ENCODE data around the gene GNA12.
"Not testable (repeated sequence)": the region's sequence is repeated elsewhere in the genome, so short reads cannot be mapped to it uniquely, and the experiment has no call there.

Gene GNA12

DNA sequence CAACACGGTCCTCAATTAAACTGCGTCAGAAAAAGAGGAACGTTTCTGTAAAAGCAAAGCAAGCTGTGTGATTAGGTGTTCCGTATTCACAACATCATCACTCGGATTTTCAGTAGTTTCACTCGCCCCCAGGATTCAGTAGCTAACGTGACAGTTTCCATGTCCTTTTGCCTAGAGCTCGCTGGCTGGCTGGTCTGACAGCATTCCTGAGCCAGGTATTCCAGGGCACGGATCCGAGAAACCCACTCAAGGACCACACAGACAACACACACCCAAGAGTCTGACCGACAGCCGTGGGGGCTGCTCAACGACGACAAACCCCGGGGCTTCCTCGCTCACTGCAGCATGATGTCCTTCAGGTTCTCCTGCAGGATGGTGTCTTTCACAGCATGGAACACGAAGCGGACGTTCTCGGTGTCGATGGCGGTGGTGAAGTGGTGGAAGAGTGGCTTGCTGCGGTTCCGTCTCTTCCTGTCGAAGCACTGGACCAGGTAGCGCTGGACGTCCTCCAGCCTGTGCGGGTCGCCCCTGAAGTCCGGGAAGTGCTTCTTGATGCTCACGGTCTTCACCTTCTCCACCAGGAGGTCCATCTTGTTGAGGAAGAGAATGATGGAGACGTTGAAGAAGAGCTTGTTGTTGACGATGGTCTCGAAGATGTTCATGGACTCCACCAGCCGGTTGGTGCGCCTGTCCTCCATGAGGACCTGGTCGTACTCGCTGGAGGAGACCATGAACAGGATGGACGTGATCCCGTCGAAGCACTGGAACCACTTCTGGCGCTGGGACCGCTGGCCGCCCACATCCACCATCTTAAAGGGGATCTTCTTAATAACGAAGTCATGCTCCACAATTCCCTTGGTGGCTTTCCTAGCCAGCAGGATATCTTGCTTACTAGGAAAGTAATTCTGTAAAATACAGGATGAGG lies 113.0 kb downstream of the GNA12 start:
- peak overlapping the region; percentile 66; the same call in 1 of the 2 replicates for H3K4me3 ChIP-seq
- no peaks in the 10 kb centered on the region for H3K27me3 ChIP-seq
- peak overlapping the region; percentile 90 for H3K9ac ChIP-seq
- H3K27ac ChIP-seq, result peak overlapping the region; percentile 99
- peaks cover 58% of the 10 kb centered on the region for H3K36me3 ChIP-seq
- no peaks in the 10 kb centered on the region for H4K20me1 ChIP-seq
- H3K4me2 ChIP-seq, result peak overlapping the region; percentile 97
- peaks cover 13% of the 10 kb centered on the region; the same call in 1 of the 2 replicates for H3K9me3 ChIP-seq
- TF ChIP-seq Cebpa-rat (IDR thresholded peaks at IDR 0.05), result no peak
- peaks cover 95% of the 10 kb centered on the region for H3K4me1 ChIP-seq

DNA sequence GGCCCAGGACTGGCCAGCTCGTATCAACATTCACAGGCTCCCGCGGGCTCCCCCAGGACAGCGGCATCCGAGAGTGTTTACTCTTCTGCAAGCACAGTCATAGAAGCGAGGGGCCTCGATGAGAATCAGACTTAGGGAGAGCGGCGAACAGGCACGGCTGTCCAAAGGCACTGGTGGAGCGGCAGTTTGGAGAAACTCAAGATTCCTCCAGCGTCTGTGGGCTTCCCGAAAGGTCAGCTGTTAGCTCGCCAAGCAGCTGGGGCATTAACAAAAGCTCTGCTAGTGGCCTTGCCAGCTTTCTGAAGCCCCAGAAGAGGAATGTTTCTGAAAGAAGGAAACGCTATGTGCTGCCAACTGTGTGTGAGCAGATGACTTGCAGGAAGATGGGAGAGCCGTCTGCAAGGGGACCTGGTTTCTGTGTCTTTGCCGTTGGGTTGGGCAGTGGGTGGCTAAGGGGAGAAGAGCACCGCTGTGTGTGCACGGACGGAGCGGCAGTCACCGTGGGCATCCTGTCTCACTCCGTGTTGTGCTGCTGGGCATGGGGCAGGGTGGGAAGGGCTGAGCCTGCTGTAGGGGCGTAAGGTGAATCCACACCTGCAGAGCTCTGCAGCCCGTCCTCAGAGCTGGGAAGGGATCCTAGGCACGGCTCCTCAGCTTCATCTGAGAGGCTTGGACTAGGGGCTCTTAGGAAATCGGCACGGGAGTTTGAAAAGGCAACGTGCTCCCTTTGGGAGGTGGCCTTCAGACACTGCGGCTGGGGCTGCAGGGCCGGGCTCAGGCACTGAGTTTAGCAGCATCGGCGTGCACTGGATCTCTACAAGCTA lies 114.0 kb downstream of the GNA12 start:
- Histone ChIP-seq H3K4me3 (0 out of 2 replicates have a peak overlapping the region, but pooled peaks have one; percentile 19), H3K4me2 (peak overlapping the region; percentile 97), H3K9me3 (peaks cover 18% of the 10 kb centered on the region; the same call in 1 of the 2 replicates), H3K4me1 (peaks cover 95% of the 10 kb centered on the region), H3K36me3 (peaks cover 68% of the 10 kb centered on the region), H4K20me1 (no peaks in the 10 kb centered on the region), H3K27ac (peak overlapping the region; percentile 99), H3K27me3 (no peaks in the 10 kb centered on the region), H3K9ac (peak overlapping the region; percentile 63)
- TF ChIP-seq Cebpa-rat (IDR thresholded peaks at IDR 0.05), result no peak

DNA sequence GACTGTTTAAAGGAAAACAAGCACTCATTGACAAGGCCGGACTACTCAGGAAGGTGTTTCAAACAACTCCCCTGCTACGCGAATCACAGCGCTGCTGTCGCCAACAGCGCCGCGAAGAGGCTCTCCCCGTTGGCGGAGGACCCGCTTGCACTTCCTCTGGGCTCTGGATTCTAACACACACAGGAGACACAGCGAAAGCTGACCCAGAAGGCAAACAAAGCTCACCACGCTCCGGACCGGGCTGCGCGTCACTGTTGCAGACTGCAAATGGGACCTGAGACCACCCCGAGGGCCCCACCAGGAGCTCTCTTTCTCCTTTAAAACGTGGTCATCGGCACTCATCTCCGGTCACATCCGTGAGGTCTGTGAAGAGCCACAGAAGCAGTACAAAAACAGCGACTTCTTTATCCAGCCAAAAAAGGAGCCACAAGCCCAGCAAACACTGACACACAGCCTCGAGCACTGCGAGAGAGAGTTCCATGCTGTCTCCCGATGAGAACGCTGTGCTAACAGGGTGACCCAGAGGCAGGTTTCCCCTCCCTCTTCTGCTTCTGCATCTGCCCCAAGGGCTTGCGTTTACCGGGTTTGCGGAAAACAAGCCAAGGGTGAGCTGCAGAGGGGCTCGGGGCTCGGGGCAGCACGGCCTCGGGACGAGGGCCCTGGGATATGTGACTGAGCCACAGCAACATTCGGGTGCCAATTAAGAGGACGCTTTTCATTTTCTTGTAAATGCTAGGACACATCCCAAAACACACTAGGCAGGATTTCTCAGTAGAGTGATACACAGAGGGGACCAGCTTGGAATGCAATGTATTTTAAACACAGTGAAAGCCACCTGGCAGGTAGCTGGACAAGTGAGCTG lies 114.8 kb downstream of the GNA12 start:
- Histone ChIP-seq H3K4me2 (peak overlapping the region; percentile 97), H4K20me1 (no peaks in the 10 kb centered on the region), H3K4me1 (peaks cover 99% of the 10 kb centered on the region), H3K9me3 (peaks cover 18% of the 10 kb centered on the region; the same call in 1 of the 2 replicates), H3K4me3 (no peak overlapping the region), H3K27me3 (no peaks in the 10 kb centered on the region), H3K9ac (peak overlapping the region; percentile 63), H3K36me3 (peaks cover 73% of the 10 kb centered on the region), H3K27ac (peak overlapping the region; percentile 99)
- no peak for TF ChIP-seq Cebpa-rat (IDR thresholded peaks at IDR 0.05)

DNA sequence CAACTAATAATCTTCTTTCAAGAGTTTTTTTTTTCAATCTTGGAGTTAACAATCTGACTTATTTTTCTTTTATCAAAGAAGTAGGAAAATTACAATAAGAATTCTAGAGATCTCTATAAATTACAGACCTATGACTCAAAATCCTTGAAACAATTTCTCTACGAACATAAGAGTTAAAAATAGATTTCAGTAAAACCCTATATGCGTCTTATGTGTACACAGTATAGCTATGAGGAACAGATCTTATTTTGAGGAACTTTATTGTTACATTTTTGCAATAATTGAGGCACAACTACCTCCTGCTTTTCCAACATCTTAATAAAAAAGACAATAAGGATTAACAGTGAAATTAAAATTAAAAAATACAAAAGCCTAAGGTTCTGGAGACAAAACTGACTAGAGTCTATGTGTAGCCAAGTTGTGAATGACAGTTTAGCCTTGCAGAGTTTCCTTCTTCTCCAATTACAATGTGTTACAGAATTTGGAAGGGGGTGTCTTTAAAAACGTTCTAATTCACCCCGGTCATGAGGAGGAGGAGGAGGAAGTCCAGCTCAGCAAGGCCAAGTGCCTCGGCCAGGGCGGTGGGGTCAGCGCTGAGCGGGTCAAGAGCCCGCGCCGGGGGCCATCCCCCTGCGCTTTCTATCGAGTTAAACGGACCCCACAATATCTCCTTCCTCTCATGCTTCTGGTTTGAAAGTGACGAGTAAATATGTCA lies 115.6 kb downstream of the GNA12 start:
- peaks cover 99% of the 10 kb centered on the region for H3K4me1 ChIP-seq
- no peaks in the 10 kb centered on the region for H4K20me1 ChIP-seq
- H3K36me3 ChIP-seq, result peaks cover 73% of the 10 kb centered on the region
- no peak for TF ChIP-seq Cebpa-rat (IDR thresholded peaks at IDR 0.05)
- no peaks in the 10 kb centered on the region for H3K27me3 ChIP-seq
- H3K4me3 ChIP-seq, result no peak overlapping the region
- H3K9me3 ChIP-seq, result peaks cover 18% of the 10 kb centered on the region; the same call in 1 of the 2 replicates
- H3K27ac ChIP-seq, result peak overlapping the region; percentile 99
- peak overlapping the region; percentile 97 for H3K4me2 ChIP-seq
- 0 out of 2 replicates have a peak overlapping the region, but pooled peaks have one; percentile 63 for H3K9ac ChIP-seq

DNA sequence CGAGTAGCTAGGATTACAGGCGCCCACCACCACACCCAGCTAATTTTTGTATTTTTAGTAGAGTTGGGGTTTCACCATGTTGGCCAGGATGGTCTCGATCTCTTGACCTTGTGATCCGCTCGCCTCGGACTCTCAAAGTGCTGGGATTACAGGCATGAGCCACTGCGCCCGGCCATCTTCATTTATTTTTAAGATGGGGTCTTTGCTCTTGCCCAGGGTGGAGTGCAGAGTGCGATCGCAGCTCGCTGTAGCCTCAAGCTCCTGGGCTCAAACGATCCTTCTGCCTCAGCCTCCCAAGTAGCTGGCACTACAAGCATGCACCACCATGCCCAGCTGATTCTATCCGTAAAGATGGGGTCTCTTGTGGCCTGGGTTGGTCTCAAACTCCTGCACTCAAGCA lies 116.9 kb downstream of the GNA12 start:
- not testable (repeated sequence) for H3K27ac ChIP-seq, H3K27me3 ChIP-seq, H3K4me3 ChIP-seq, H3K9ac ChIP-seq, H4K20me1 ChIP-seq
- 0 out of 2 replicates have a peak overlapping the region, but pooled peaks have one; percentile 35 for H3K4me2 ChIP-seq
- peaks cover 70% of the 10 kb centered on the region for H3K36me3 ChIP-seq
- H3K9me3 ChIP-seq, result peaks cover 18% of the 10 kb centered on the region; the same call in 1 of the 2 replicates
- peaks cover 99% of the 10 kb centered on the region for H3K4me1 ChIP-seq

DNA sequence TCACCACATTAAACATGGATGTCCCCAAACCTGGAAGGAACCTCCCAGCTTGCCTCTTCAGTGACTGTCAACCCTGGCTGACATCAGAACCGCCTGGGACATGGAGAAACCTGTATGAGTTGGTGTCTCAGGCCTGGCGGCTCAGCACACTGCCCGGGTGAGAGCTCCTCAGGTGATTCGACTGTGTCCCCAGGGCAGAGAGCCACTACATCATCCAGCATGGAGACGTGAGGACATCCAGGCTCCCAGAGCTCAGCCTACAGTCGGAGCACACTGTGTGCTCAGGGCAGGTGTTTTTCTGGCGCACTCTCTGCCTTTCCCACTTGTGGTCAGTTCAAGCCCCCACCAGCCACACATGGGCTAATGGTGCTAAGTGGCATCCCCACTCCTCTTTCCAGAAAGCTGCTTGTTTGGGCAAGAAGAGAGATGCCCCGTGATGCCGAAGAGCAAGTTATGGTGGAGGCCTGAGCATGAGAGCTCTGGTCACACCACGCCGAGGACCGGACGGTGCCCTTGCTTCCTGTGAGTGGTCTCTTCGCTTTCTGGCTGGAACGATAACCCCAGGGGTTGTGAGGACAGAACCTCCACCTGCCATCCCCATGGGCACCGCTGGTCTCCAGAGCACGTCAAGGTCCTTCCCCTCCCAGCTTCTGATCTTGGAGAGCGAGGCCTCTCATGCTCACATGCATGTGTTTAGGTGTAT lies 117.6 kb downstream of the GNA12 start:
- Histone ChIP-seq H3K9ac (no peak overlapping the region), H3K4me1 (peaks cover 99% of the 10 kb centered on the region), H3K27ac (peak overlapping the region; percentile 16; the same call in 1 of the 2 replicates), H4K20me1 (no peaks in the 10 kb centered on the region), H3K27me3 (no peaks in the 10 kb centered on the region), H3K4me3 (no peak overlapping the region), H3K4me2 (peak overlapping the region; percentile 35), H3K36me3 (peaks cover 64% of the 10 kb centered on the region), H3K9me3 (peaks cover 17% of the 10 kb centered on the region; the same call in 1 of the 2 replicates)
- no peak for TF ChIP-seq Cebpa-rat (IDR thresholded peaks at IDR 0.05)

DNA sequence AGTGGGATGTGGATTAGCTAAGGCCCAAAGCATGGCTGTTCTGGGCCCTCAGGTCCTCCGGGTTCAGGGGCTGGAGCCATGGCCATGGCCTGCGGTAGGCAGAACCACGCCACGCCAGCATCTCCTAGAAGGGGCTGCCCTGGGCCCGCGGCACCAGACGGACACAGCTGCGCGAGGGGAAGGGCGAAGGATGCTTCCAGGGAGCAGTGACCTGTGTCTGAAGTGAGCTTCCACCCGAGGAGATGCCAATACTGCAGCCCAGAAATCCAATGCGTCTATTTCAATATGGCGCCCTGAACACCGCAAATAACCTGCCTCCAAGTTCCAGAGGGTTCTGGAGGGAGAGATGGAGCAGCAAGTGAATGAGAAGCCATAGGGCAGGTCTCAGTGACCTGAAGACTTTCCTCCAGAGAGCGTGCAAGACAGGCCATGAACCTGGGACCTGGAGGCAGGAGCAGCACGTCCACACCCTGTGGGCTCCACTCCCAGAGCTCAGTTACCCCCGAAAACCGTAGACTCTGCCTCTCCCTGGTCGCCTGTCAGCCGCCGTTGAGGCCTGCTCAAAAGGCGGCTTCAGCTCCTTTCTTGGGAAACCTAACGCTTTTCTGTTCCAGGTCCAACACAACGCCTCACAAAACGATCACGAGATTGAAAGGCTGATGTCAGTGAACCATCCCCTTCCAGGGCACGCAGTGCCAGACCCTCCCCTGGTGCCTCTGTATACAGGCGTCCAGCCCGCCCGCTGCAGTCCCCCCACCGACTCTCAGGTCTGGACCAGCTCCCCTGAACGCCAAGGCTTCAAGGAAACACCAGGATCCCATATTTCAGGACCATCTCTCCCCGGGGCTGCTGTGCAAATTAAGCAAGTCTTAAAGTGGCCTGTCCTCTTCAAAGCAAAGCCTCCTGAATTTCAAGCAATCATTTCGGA lies 118.7 kb downstream of the GNA12 start:
- no peak overlapping the region for H3K4me3 ChIP-seq
- peak overlapping the region; percentile 94 for H3K4me2 ChIP-seq
- H3K27ac ChIP-seq, result peak overlapping the region; percentile 72
- 0 out of 2 replicates have a peak, but pooled peaks cover 12% of the 10 kb centered on the region for H3K9me3 ChIP-seq
- no peak for TF ChIP-seq Cebpa-rat (IDR thresholded peaks at IDR 0.05)
- H4K20me1 ChIP-seq, result no peaks in the 10 kb centered on the region
- H3K36me3 ChIP-seq, result peaks cover 54% of the 10 kb centered on the region
- H3K9ac ChIP-seq, result no peak overlapping the region
- H3K4me1 ChIP-seq, result peaks cover 99% of the 10 kb centered on the region
- H3K27me3 ChIP-seq, result no peaks in the 10 kb centered on the region

Data from BLaER1 (cell line).